Keratinocyte (primary cell): Measurements from ENCODE around the gene CCBE1.

Experiments used
- EZH2 ChIP-seq: IDR thresholded peaks from one replicate; pipeline ENCODE4 v1.6.1; 2012; ENCODE audit warnings: inconsistent platforms, mild to moderate bottlenecking, low read length, moderate library complexity
- TF ChIP-seq, protein P1 (sequence below), 3 experiments: IDR thresholded peaks in 1 of 3; conservative IDR thresholded peaks in 1 of 3; optimal IDR thresholded peaks in 1 of 3; 2 replicates in 2 of 3; 3 replicates in 1 of 3; pipeline versions ENCODE3 to v1.5.1; 2011; ENCODE audit warnings: low read length in 3 of 3, mild to moderate bottlenecking in 3 of 3, moderate library complexity in 2 of 3, control low read depth in 1 of 3, inconsistent platforms in 1 of 3; ENCODE audit not compliant: insufficient read depth in 2 of 3; ENCODE audit errors: extremely low read depth in 1 of 3

DNA sequence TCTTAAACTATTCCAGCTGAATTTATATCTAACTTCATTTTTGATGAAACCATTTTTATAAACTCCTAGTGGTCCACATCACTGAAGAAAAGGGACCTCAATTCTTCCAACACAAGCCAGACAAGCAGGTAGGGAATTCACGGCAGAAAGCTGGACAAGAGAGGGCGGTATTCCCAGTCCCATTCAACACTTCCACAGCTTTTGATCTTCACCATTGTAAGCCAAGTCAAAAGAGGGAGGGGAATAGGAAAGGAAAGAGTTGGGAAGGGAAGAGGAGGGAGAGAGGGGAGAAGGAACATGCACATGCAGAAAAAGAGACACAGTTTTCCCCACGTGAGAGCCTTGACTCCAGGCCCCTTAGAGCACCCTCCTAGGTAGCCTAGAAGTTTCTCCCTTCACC is 77.4 kb downstream of the CCBE1 start:
- TF ChIP-seq, protein P1, sequence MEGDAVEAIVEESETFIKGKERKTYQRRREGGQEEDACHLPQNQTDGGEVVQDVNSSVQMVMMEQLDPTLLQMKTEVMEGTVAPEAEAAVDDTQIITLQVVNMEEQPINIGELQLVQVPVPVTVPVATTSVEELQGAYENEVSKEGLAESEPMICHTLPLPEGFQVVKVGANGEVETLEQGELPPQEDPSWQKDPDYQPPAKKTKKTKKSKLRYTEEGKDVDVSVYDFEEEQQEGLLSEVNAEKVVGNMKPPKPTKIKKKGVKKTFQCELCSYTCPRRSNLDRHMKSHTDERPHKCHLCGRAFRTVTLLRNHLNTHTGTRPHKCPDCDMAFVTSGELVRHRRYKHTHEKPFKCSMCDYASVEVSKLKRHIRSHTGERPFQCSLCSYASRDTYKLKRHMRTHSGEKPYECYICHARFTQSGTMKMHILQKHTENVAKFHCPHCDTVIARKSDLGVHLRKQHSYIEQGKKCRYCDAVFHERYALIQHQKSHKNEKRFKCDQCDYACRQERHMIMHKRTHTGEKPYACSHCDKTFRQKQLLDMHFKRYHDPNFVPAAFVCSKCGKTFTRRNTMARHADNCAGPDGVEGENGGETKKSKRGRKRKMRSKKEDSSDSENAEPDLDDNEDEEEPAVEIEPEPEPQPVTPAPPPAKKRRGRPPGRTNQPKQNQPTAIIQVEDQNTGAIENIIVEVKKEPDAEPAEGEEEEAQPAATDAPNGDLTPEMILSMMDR (optimal IDR thresholded peaks at IDR 0.05 in 1 of 3, IDR thresholded peaks at IDR 0.05 in 1 of 3, conservative IDR thresholded peaks at IDR 0.05 in 1 of 3; ENCODE audit: extremely low read depth in 1 of 3, insufficient read depth in 2 of 3, low read length in 3 of 3) = no peak
- TF ChIP-seq EZH2 = no peak
